Ascending aorta (tissue), 2 donors: ENCODE data around the gene MT1A. TPM values are rescaled to one million over a fixed set of nuclear protein-coding genes. Genes with fewer than 3 reads are reported as not detected.

Experiments used
- DNase-seq, 2 donors: peaks; one replicate each; pipeline ENCODE4 v3.0.0-alpha.2; 2019; ENCODE audit warnings: low spot score in 2 of 2
- H3K27ac ChIP-seq, 2 donors: fragments of 200-600 bp; sonication (generic); one replicate each; pipeline ENCODE4 v1.5.1; 2016 to 2017; ENCODE audit warnings: mild to moderate bottlenecking in 1 of 2
- H3K27me3 ChIP-seq: fragments of 200-600 bp; sonication (generic); one replicate; pipeline ENCODE4 v1.5.1; 2017
- H3K36me3 ChIP-seq, 2 donors: fragments of 200-600 bp; sonication (generic); one replicate each; pipeline ENCODE4 v1.5.1; 2016
- H3K4me1 ChIP-seq, 2 donors: fragments of 200-600 bp; sonication (generic); one replicate each; pipeline ENCODE4 v1.5.1; 2016 to 2017; ENCODE audit warnings: mild to moderate bottlenecking in 1 of 2
- H3K4me3 ChIP-seq, 2 donors: fragments of 200-600 bp; sonication (generic); one replicate each; pipeline ENCODE4 v1.5.1; 2016 to 2017; ENCODE audit warnings: mild to moderate bottlenecking in 1 of 2
- H3K9me3 ChIP-seq, 2 donors: fragments of 200-600 bp; sonication (generic); one replicate each; pipeline ENCODE4 v1.5.1; 2016
- CTCF ChIP-seq, 3 experiments: fragments of 200-600 bp in 2 of 3; fragments of 450-650 bp in 1 of 3; sonication (generic) in 2 of 3; IDR thresholded peaks; one replicate each; pipeline ENCODE4 v1.5.1; 2016 to 2019; ENCODE audit warnings: antibody characterized with exemption in 3 of 3, mild to moderate bottlenecking in 1 of 3, moderate library complexity in 1 of 3
- intact Hi-C: fragments of 100-400 bp; cut with DNase I; formaldehyde crosslinking; loops from one replicate; pipeline ENCODE4 v1.15.1; 2023
- total RNA-seq: library from RNA; depleted of rRNA; stranded (reverse); fragments of >200 nt; gene quantifications from one replicate; pipeline ENCODE4 v1.1.0, GENCODE V29; 2016

Gene MT1A
- total RNA-seq, 1 donor from 2014 or later: 183 TPM

GRCh38 chr16:56688762-56689161 lies 50.3 kb downstream of the MT1A start:
- H3K4me1 ChIP-seq: peaks cover 0 to 16% of the 10 kb centered on the region in 2 donors
- no peaks in the 10 kb centered on the region for H3K27me3 ChIP-seq
- H3K27ac ChIP-seq: no peak overlapping the region
- H3K9me3 ChIP-seq: no peaks in the 10 kb centered on the region
- intact Hi-C loops: no loop called here
- H3K4me3 ChIP-seq: no peak overlapping the region
- no peak for DNase-seq
- TF ChIP-seq CTCF (IDR thresholded peaks at IDR 0.05): no peak
- H3K36me3 ChIP-seq: peaks cover 0 to 10% of the 10 kb centered on the region in 2 donors

DNA sequence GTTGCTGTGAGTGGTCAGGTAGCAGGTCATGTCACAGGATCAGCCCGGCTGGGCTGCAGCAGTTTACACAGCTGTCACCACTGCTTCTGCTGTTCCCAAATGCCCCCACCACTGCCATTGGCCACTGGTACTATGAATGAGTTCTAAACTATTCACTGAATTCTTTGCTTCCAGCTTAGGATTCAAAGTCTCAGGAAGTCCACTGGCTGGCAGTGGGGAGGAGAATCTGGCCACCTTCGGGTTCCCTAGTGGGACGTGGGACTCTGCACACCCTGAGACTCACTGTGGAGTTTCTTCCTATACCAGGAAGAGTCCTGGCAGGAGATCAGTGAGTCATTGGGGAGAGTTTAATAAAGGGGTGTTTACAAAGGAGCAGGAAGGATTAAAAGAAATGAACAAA lies 50.7 kb downstream of the MT1A start:
- DNase-seq: no peak
- no peak overlapping the region for H3K27ac ChIP-seq
- TF ChIP-seq CTCF (IDR thresholded peaks at IDR 0.05): no peak
- H3K27me3 ChIP-seq: no peaks in the 10 kb centered on the region
- peaks cover 0 to 14% of the 10 kb centered on the region in 2 donors for H3K4me1 ChIP-seq
- intact Hi-C loops: no loop called here
- no peak overlapping the region for H3K4me3 ChIP-seq
- peaks cover 0 to 6% of the 10 kb centered on the region in 2 donors for H3K36me3 ChIP-seq
- H3K9me3 ChIP-seq: no peaks in the 10 kb centered on the region

Other genes with a start within 250 kb of the MT1A start
- gene AMFR, start 213.1 kb upstream of the MT1A start, total RNA-seq: 112 TPM
- gene NUDT21, start 187.3 kb upstream of the MT1A start, total RNA-seq: 5.3 TPM
- 21.9 TPM for gene OGFOD1, start 187.1 kb upstream of the MT1A start, total RNA-seq
- gene BBS2, start 118.6 kb upstream of the MT1A start, total RNA-seq: 29.4 TPM
- gene MT4, start 73.6 kb upstream of the MT1A start, total RNA-seq: not detected
- gene MT3, start 49.1 kb upstream of the MT1A start, total RNA-seq: not detected
- gene MT2A, start 30.1 kb upstream of the MT1A start, total RNA-seq: 602 TPM
- gene MT1E, start 12.9 kb upstream of the MT1A start, total RNA-seq: 456 TPM
- gene MT1M, start 6.0 kb upstream of the MT1A start, total RNA-seq: 105 TPM
- not detected for gene MT1B, start 13.2 kb downstream of the MT1A start, total RNA-seq
- gene MT1F, start 19.3 kb downstream of the MT1A start, total RNA-seq: 9.8 TPM
- gene MT1G, start 29.4 kb downstream of the MT1A start, total RNA-seq: 36.6 TPM
- not detected for gene MT1H, start 31.1 kb downstream of the MT1A start, total RNA-seq
- 2,291 TPM for gene MT1X, start 43.8 kb downstream of the MT1A start, total RNA-seq
- gene NUP93, start 91.5 kb downstream of the MT1A start, total RNA-seq: 419 TPM
- not detected for gene SLC12A3, start 226.5 kb downstream of the MT1A start, total RNA-seq